GM18873 (cell line): ENCODE data around the gene MIEN1.
"Not testable (repeated sequence)": the region's sequence is repeated elsewhere in the genome, so short reads cannot be mapped to it uniquely, and the experiment has no call there.

Experiments
- ATAC-seq: cut with Tn5 transposase; IDR thresholded peaks from one replicate; pipeline ENCODE4 v1.9.1; 2021; ENCODE audit warnings: mild to moderate bottlenecking, moderate library complexity, moderate number of reproducible peaks; ENCODE audit not compliant: unreplicated experiment, low FRiP score

Gene MIEN1

GRCh38 chr17:39756380-39757079 lies 26.2 kb upstream of the MIEN1 start:
- ATAC-seq = no peak

- no peak for ATAC-seq
Measured at GRCh38 chr17:39755554-39756379, 25.4 kb upstream of the MIEN1 start.

GRCh38 chr17:39754958-39755553 lies 24.7 kb upstream of the MIEN1 start:
- ATAC-seq = no peak

GRCh38 chr17:39754161-39754957 lies 24.0 kb upstream of the MIEN1 start:
- ATAC-seq = peak; percentile 50

- ATAC-seq = no peak
Measured at GRCh38 chr17:39753514-39754160, 23.3 kb upstream of the MIEN1 start.

- ATAC-seq = no peak
Measured at GRCh38 chr17:39752241-39752881, 22.0 kb upstream of the MIEN1 start.

- no peak for ATAC-seq
Measured at GRCh38 chr17:39751637-39752036, 21.3 kb upstream of the MIEN1 start.

- no peak for ATAC-seq
Measured at GRCh38 chr17:39751016-39751543, 20.7 kb upstream of the MIEN1 start.

- no peak for ATAC-seq
Measured at GRCh38 chr17:39750131-39751015, 20.0 kb upstream of the MIEN1 start.

GRCh38 chr17:39748444-39749034 lies 18.2 kb upstream of the MIEN1 start:
- ATAC-seq = not testable (repeated sequence)

- no peak for ATAC-seq
Measured at GRCh38 chr17:39747745-39748144, 17.4 kb upstream of the MIEN1 start.

- ATAC-seq = no peak
Measured at GRCh38 chr17:39746145-39746461, 15.8 kb upstream of the MIEN1 start.

- ATAC-seq = no peak
Measured at GRCh38 chr17:39745335-39746144, 15.2 kb upstream of the MIEN1 start.

GRCh38 chr17:39744836-39745215 lies 14.5 kb upstream of the MIEN1 start:
- ATAC-seq = no peak

- ATAC-seq = no peak
Measured at GRCh38 chr17:39744075-39744835, 13.9 kb upstream of the MIEN1 start.

GRCh38 chr17:39742856-39743436 lies 12.6 kb upstream of the MIEN1 start:
- no peak for ATAC-seq
